OCI-LY3 (cell line): Measurements from ENCODE around the gene PHF3.

Experiments used
- H2AFZ ChIP-seq: fragments of 200-600, 300-600 bp; shearing (Covaris generic); 2 replicates; pipeline ENCODE4 v1.6.0; 2014; ENCODE audit warnings: antibody characterized with exemption, low read depth, low read length
- H3K27ac ChIP-seq: fragments of 200-600, 300-600 bp; sonication (generic); 2 replicates; pipeline ENCODE4 v1.5.1; 2014; ENCODE audit warnings: mild to moderate bottlenecking, low read length, moderate library complexity, mixed read lengths
- H3K27me3 ChIP-seq: fragments of 200-600, 300-600 bp; sonication (generic); 2 replicates; pipeline ENCODE4 v1.6.1; 2014; ENCODE audit warnings: low read depth, low read length, mixed read lengths
- H3K36me3 ChIP-seq: fragments of 200-600, 300-600 bp; sonication (generic); replicated peaks from 2 replicates; pipeline ENCODE3; 2014; ENCODE audit warnings: low read depth, low read length, mixed read lengths
- H3K4me1 ChIP-seq: fragments of 300-600, 200-600 bp; sonication (generic); 2 replicates; pipeline ENCODE4 v1.6.1; 2014; ENCODE audit warnings: low read length, mixed read lengths
- H3K4me2 ChIP-seq: fragments of 200-600, 300-600 bp; sonication (generic); 2 replicates; pipeline ENCODE4 v1.6.1; 2014; ENCODE audit warnings: low read length, mixed read lengths
- H3K4me3 ChIP-seq: fragments of 300-600, 200-600 bp; sonication (generic); 2 replicates; pipeline ENCODE4 v1.5.1; 2014; ENCODE audit warnings: antibody characterized with exemption, mild to moderate bottlenecking, low read length, moderate library complexity
- H3K79me2 ChIP-seq: fragments of 300-600, 200-600 bp; shearing (Covaris generic); 2 replicates; pipeline ENCODE4 v1.6.1; 2014; ENCODE audit warnings: mild to moderate bottlenecking, low read length, mixed read lengths
- H3K9ac ChIP-seq: fragments of 300-600, 200-600 bp; shearing (Covaris generic); 2 replicates; pipeline ENCODE4 v1.6.0; 2014; ENCODE audit warnings: mild to moderate bottlenecking, low read length, moderate library complexity
- H3K9me3 ChIP-seq: fragments of 200-600, 300-600 bp; shearing (Covaris generic); 2 replicates; pipeline ENCODE4 v1.6.1; 2014; ENCODE audit warnings: low read length, mixed read lengths; ENCODE audit not compliant: insufficient read depth
- H4K20me1 ChIP-seq: fragments of 200-600, 300-600 bp; sonication (generic); 2 replicates; pipeline ENCODE4 v1.6.1; 2016; ENCODE audit warnings: low read length, mixed read lengths; ENCODE audit not compliant: insufficient read depth
- EZH2phosphoT487 ChIP-seq: fragments of 200-600 bp; shearing (Covaris generic); IDR thresholded peaks from 2 replicates; pipeline ENCODE4 v1.6.1; 2018; ENCODE audit warnings: antibody characterized with exemption, mixed run types, low read depth
- TF ChIP-seq, protein P1 (sequence below): fragments of 200-600, 300-600 bp; sonication (generic); IDR thresholded peaks from 2 replicates; pipeline ENCODE4 v1.5.1; 2014; ENCODE audit warnings: antibody characterized with exemption, low read length, low read depth

PHF3 gene

DNA sequence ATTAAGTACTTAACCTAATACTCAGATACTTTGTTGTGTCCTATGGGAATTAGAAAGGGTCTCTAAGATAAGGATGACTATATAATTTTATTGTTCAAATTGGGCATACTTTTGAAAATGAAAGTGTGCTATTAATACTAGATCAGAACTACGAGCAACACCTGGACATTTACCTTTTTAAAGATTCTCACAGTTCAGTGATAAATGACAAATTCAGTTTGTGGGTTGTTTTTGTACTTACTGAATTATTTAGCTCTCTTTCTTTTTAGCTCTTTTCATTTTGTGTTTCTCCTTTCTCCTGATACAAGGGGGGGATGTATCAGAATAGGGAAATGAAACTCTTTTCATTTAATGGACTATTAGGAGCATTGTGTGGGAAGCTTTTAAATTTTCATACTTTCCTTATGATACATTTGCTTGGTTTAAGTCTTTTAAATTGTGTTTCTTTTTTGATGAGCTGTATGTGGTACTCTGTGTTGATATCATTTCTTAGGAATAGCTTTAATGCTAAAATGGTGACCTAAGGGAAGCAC is 47.5 kb downstream of the PHF3 start:
- Histone ChIP-seq H3K9me3 (no peaks in the 10 kb centered on the region), H3K9ac (no peak overlapping the region), H3K4me3 (no peak overlapping the region), H3K4me1 (peaks cover 22% of the 10 kb centered on the region), H3K4me2 (peak overlapping the region; percentile 18; the same call in 1 of the 2 replicates), H2AFZ (no peak overlapping the region), H3K79me2 (peaks cover 71% of the 10 kb centered on the region), H3K36me3 (peaks cover 38% of the 10 kb centered on the region), H3K27me3 (no peaks in the 10 kb centered on the region), H3K27ac (no peak overlapping the region), H4K20me1 (peaks cover 56% of the 10 kb centered on the region)
- TF ChIP-seq, protein P1, sequence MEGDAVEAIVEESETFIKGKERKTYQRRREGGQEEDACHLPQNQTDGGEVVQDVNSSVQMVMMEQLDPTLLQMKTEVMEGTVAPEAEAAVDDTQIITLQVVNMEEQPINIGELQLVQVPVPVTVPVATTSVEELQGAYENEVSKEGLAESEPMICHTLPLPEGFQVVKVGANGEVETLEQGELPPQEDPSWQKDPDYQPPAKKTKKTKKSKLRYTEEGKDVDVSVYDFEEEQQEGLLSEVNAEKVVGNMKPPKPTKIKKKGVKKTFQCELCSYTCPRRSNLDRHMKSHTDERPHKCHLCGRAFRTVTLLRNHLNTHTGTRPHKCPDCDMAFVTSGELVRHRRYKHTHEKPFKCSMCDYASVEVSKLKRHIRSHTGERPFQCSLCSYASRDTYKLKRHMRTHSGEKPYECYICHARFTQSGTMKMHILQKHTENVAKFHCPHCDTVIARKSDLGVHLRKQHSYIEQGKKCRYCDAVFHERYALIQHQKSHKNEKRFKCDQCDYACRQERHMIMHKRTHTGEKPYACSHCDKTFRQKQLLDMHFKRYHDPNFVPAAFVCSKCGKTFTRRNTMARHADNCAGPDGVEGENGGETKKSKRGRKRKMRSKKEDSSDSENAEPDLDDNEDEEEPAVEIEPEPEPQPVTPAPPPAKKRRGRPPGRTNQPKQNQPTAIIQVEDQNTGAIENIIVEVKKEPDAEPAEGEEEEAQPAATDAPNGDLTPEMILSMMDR, result no peak
- no peak for TF ChIP-seq EZH2phosphoT487

GRCh38 chr6:63685446-63686379 is 50.1 kb downstream of the PHF3 start:
- H3K4me1 ChIP-seq, result peaks cover 22% of the 10 kb centered on the region
- peak overlapping the region; percentile 67 for H3K27ac ChIP-seq
- TF ChIP-seq, protein P1, result no peak
- no peak for TF ChIP-seq EZH2phosphoT487
- H3K9me3 ChIP-seq, result no peaks in the 10 kb centered on the region
- H3K27me3 ChIP-seq, result no peaks in the 10 kb centered on the region
- H2AFZ ChIP-seq, result no peak overlapping the region
- peak overlapping the region; percentile 16; the same call in 1 of the 2 replicates for H3K9ac ChIP-seq
- peaks cover 40% of the 10 kb centered on the region for H4K20me1 ChIP-seq
- peaks cover 34% of the 10 kb centered on the region for H3K36me3 ChIP-seq
- H3K4me2 ChIP-seq, result peak overlapping the region; percentile 78
- H3K4me3 ChIP-seq, result peak overlapping the region; percentile 49
- H3K79me2 ChIP-seq, result peaks cover 52% of the 10 kb centered on the region

GRCh38 chr6:63689421-63689820 is 53.8 kb downstream of the PHF3 start:
- H4K20me1 ChIP-seq, result peaks cover 19% of the 10 kb centered on the region; the same call in 1 of the 2 replicates
- no peak overlapping the region for H2AFZ ChIP-seq
- no peak overlapping the region for H3K27ac ChIP-seq
- H3K4me3 ChIP-seq, result no peak overlapping the region
- H3K27me3 ChIP-seq, result no peaks in the 10 kb centered on the region
- no peak overlapping the region for H3K4me2 ChIP-seq
- H3K9me3 ChIP-seq, result no peaks in the 10 kb centered on the region
- TF ChIP-seq, protein P1, result no peak
- peaks cover 16% of the 10 kb centered on the region for H3K4me1 ChIP-seq
- no peak overlapping the region for H3K9ac ChIP-seq
- H3K36me3 ChIP-seq, result peaks cover 26% of the 10 kb centered on the region
- peaks cover 21% of the 10 kb centered on the region for H3K79me2 ChIP-seq

DNA sequence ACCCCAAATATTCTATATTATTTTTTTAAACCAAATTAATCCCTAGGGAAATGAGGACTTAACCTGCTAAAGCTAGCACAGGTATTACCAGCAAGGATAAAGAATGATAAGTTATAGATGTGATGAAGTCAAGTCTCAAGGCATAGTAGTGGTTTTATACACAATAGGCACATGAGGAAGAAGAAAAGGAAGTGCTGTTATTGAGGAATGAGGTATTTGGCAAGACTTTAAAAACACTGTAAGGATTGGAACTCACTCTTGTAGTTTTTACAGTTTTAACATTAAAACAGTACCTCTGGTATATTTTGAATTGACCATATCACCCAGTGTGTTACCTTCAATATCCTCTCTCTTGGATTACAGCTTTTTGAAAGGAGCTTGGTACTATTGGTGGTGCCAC is 54.6 kb downstream of the PHF3 start:
- H3K9me3 ChIP-seq, result no peaks in the 10 kb centered on the region
- H3K9ac ChIP-seq, result no peak overlapping the region
- H3K36me3 ChIP-seq, result peaks cover 21% of the 10 kb centered on the region
- TF ChIP-seq EZH2phosphoT487, result no peak
- TF ChIP-seq, protein P1, result no peak
- no peaks in the 10 kb centered on the region for H3K27me3 ChIP-seq
- no peak overlapping the region for H3K4me3 ChIP-seq
- peaks cover 17% of the 10 kb centered on the region for H3K79me2 ChIP-seq
- H3K27ac ChIP-seq, result no peak overlapping the region
- H4K20me1 ChIP-seq, result peaks cover 19% of the 10 kb centered on the region; the same call in 1 of the 2 replicates
- peaks cover 9% of the 10 kb centered on the region for H3K4me1 ChIP-seq
- H2AFZ ChIP-seq, result no peak overlapping the region
- no peak overlapping the region for H3K4me2 ChIP-seq
